Right renal cortex interstitium (tissue), 3 donors: ENCODE results near the gene UGT3A2. TPM values are rescaled to one million over a fixed set of nuclear protein-coding genes. Genes with fewer than 3 reads are reported as not detected.
"Not testable (repeated sequence)": the region's sequence is repeated elsewhere in the genome, so short reads cannot be mapped to it uniquely, and the experiment has no call there.

Source experiments
- DNase-seq, 3 donors: peaks; one replicate each; pipeline ENCODE4 v3.0.0-alpha.2; 2013; ENCODE audit warnings: low read depth in 3 of 3, low spot score in 2 of 3
- polyA plus RNA-seq, 3 donors: library from polyadenylated mRNA; unstranded; fragments of 120-200 nt; gene quantifications; one replicate each; pipeline ENCODE4 v1.2.1, GENCODE V29; 2013; ENCODE audit not compliant: insufficient read length in 3 of 3

Gene UGT3A2
- polyA plus RNA-seq, 3 donors = 10.2 to 15.8 (median 13.6) TPM

GRCh38 chr5:36055984-36056383, 10.7 kb downstream of the UGT3A2 start:
- DNase-seq = no peak

- no peak for DNase-seq
Observed at GRCh38 chr5:36054647-36055046, 12.0 kb downstream of the UGT3A2 start.

GRCh38 chr5:36052538-36052937, 14.1 kb downstream of the UGT3A2 start:
- DNase-seq = no peak

GRCh38 chr5:36049949-36050348, 16.7 kb downstream of the UGT3A2 start:
- DNase-seq = no peak

GRCh38 chr5:36047384-36048160, 19.1 kb downstream of the UGT3A2 start:
- DNase-seq = no peak

- DNase-seq = no peak
Observed at GRCh38 chr5:36045895-36046294, 20.8 kb downstream of the UGT3A2 start.

- DNase-seq = no peak
Observed at GRCh38 chr5:36041537-36041845, 25.2 kb downstream of the UGT3A2 start.

GRCh38 chr5:36040651-36041536, 25.8 kb downstream of the UGT3A2 start:
- no peak for DNase-seq

- no peak for DNase-seq
Observed at GRCh38 chr5:36035696-36036095, 31.0 kb downstream of the UGT3A2 start.

- DNase-seq = not testable (repeated sequence)
Observed at GRCh38 chr5:36034536-36035134, 32.0 kb downstream of the UGT3A2 start.

- no peak for DNase-seq
Observed at GRCh38 chr5:36033486-36033885, 33.2 kb downstream of the UGT3A2 start.

GRCh38 chr5:36033047-36033446, 33.6 kb downstream of the UGT3A2 start:
- no peak for DNase-seq

GRCh38 chr5:36031223-36031622, 35.5 kb downstream of the UGT3A2 start:
- DNase-seq = no peak

- DNase-seq = no peak
Observed at GRCh38 chr5:36029914-36030313, 36.8 kb downstream of the UGT3A2 start.

- no peak for DNase-seq
Observed at GRCh38 chr5:36028816-36029465, 37.7 kb downstream of the UGT3A2 start.

- DNase-seq = no peak
Observed at GRCh38 chr5:36027711-36028110, 39.0 kb downstream of the UGT3A2 start.

GRCh38 chr5:36026706-36027465, 39.8 kb downstream of the UGT3A2 start:
- DNase-seq = no peak

GRCh38 chr5:36022246-36022645, 44.4 kb downstream of the UGT3A2 start:
- not testable (repeated sequence) for DNase-seq

GRCh38 chr5:36019584-36019983, 47.1 kb downstream of the UGT3A2 start:
- not testable (repeated sequence) for DNase-seq

GRCh38 chr5:36017622-36018021, 49.1 kb downstream of the UGT3A2 start:
- no peak for DNase-seq
